Activated T-helper 1 cell treated with anti-CD3 and anti-CD28 coated beads, Interleukin-2, amount 50 U/mL, for 16 hours (primary cell): ENCODE results near the gene TRAPPC8.
A peak's percentile ranks its signal among the peaks of the same experiment; 100 is the strongest.
"Not testable (repeated sequence)": the region's sequence is repeated elsewhere in the genome, so short reads cannot be mapped to it uniquely, and the experiment has no call there.

Experiments
- DNase-seq, 2 donors: peaks; one replicate each; pipeline ENCODE4 v3.0.0-alpha.2; 2020; ENCODE audit warnings: low read depth in 1 of 2, low spot score in 1 of 2

TRAPPC8 gene

DNA sequence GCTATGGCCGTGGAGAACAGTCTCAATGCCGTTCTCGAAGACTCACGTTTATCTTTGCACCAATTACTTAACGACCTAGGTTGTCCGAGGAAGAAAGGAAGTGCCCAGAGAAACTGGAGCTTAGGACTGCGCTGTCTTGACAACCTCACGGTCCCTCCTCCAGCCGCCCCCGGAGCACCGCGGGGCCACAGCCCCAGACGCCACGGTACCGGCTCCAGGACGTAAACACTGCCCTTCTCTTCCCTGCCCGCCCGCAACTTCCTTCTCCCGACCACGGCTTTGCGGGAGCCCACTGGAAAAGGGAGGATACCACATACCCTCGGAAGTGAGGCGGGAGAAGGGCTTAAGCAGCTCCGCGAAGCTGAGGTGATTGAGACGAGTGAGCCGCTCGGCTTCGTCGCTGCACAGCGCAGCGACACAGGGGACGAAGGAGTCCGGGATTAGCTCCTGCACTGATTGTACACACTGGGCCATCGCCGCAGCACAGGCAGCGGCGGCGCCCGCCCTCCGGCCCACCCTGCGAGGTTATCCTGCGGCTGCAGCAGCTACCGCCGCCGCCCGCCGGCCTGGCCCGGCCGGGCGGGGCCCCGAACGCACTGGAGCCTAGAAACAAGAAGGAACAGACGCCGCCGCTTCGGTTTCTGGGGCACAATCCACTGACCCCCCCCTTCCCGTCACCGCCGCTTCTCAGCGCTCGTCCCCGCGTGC, 483 bp downstream of the TRAPPC8 start:
- DNase-seq = peak in 1 of 2 donors; percentile 13

GRCh38 chr18:31941010-31941809, 1.7 kb downstream of the TRAPPC8 start:
- no peak for DNase-seq

DNA sequence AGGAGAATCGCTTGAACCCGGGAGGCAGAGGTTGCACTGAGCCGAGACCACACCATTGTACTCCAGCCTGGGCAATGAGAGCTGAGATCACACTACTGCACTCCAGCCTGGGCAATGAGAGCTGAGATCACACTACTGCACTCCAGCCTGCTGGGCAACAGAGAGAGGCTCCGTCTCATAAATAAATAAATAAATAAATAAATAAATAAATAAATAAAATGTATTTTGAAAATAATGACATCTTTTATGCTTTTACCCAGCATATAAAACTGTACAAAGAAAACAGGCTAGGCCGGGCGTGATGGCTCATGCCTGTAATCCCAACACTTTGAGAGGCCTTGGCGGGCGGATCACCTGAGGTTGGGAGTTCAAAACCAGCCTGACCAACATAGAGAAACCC, 8.2 kb downstream of the TRAPPC8 start:
- DNase-seq = not testable (repeated sequence)

GRCh38 chr18:31931886-31932240, 11.1 kb downstream of the TRAPPC8 start:
- DNase-seq = no peak

DNA sequence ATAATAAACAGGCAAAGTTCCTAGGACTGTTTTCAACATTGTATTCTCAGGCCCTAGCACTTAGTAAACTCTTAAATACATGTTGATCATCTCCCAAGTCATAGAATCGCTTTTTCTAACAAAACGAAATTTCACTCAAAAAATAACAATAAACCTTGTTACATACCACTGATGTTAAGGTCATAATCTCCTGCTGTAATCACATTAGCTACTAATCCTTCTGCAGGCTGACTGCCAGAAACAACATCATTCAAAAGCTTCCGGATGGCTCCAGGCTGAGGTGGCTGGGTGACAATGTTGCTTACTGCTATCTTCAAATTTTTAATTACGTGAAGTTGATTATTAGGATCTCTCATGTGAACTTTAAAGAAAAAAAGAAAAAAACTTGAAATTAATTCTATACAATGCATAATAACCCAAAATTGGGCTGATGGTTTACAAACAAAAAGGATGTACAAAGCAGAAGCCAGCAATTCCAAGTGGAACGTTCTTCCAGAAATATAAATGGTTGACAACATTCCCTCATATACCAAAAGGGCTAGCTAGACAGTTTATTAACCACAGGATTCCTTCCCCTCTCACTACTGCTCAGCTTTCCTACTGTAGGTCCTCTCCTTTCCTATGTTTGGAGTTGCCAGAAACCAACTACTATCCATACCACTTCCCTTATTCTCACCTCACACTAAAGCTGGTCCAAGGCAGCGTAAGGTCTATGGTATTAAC, 11.6 kb downstream of the TRAPPC8 start:
- no peak for DNase-seq

DNA sequence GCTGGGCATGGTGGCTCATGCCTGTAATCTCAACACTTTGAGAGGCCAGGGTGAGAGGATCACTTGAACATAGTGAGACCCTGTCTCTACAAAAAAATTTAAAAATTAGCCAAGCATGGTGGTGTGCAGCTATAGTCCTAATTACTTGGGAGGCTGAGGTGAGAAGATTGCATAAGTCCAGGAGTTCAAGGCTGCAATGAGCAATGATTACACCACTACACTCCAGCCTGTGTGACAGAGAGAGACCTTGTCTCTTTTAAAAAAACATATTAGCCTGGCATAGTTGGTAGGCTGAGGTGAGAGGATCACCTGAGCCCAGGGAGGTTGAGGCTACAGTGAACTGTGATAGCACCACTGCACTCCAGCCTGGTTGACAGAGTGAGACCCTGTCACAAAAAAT, 13.7 kb downstream of the TRAPPC8 start:
- no peak for DNase-seq

- not testable (repeated sequence) for DNase-seq
These were observed 15.9 kb downstream of the TRAPPC8 start for GRCh38 chr18:31926988-31927387.

GRCh38 chr18:31920277-31920676, 22.7 kb downstream of the TRAPPC8 start:
- no peak for DNase-seq

GRCh38 chr18:31919366-31919765, 23.6 kb downstream of the TRAPPC8 start:
- DNase-seq = not testable (repeated sequence)

- no peak for DNase-seq
These were observed 24.2 kb downstream of the TRAPPC8 start for GRCh38 chr18:31918733-31919132.

DNA sequence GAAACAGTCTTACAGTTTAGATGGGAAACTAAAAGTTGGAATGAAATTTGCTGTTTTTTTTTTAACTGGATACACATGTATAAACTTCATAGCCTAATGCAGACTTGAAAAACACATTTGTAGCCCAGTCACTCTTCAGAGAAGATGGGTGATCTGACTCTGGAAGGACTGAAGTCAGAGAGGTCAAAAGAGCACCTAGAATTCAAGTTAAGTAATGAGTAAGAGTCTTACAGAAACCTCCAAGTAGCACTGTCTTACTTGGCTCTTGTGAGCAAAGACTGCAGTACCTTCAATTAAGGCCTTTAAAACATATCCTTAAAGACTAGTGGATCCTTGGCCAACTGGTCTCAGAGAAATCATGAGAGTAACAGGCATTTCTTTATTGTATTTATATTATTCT, 41.9 kb downstream of the TRAPPC8 start:
- no peak for DNase-seq

- DNase-seq = not testable (repeated sequence)
These were observed 43.2 kb downstream of the TRAPPC8 start for GRCh38 chr18:31899771-31900170.

GRCh38 chr18:31892936-31893335, 50.0 kb downstream of the TRAPPC8 start:
- no peak for DNase-seq

DNA sequence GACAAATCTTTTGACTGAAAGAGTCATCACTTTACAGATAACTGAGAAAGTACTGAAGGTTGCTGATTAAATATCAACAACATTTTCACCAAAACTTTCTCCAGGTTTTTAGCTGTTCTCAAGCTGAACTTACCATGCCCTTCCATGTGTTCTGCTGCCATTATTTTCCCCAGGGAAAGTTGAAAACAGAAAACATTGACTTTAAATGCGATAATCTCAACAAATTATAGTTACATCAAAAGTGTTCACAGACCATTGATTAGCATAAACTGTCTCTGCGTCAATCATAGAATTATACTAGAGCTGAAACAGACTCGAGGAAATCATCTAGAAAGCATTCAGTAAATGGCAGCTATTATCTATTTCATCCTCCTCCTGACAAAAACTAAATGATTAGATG, 51.4 kb downstream of the TRAPPC8 start:
- DNase-seq = no peak

DNA sequence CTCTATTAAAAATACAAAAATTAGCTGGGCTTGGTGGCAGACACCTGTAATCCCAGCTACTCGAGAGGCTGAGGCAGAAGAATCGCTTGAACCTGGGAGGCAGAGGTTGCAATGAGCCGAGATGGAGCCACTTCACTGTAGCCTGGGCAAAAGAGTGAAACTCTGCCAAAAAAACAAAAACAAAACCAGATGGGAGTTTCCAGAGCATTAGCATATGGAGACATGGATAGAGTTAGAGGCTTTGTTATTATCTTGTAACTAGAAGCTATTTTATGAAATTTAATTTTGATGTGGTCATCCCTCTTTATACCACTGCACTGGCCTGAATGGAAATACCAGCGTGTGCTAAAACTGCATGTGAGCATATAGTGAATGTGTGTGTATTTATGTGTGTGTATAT, 58.9 kb downstream of the TRAPPC8 start:
- no peak for DNase-seq

DNA sequence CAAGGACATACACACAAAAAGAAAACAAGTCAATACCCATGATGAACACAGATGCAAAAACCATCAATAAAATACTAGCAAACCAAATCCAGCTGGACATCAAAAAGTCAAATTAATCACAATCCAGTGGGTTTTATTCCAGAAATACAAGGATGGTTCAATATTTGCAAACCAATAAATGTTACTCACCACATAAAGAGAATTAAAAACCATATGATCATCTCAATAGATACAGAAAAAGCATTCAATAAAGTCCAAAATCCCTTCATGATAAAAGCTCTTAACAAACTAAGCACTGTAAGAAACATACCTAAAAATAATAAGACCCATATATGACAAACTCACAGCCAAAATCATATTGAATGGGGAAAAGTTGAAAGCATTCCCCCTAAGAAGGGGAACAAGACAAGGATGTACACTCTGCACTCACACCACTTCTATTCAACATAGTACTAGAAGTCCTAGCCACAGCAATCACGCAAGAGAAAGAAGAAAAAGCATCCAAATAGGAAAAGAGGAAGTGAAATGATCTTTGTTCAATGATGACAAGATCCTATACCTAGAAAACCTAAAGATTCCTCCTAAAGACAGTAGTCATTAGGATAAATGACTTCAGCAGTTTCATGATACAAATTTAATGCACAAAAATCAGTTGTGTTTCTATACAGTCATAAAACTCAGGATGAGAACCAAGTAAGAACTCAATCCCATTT, 62.6 kb downstream of the TRAPPC8 start:
- DNase-seq = no peak

- no peak for DNase-seq
These were observed 64.6 kb downstream of the TRAPPC8 start for GRCh38 chr18:31878358-31878757.

DNA sequence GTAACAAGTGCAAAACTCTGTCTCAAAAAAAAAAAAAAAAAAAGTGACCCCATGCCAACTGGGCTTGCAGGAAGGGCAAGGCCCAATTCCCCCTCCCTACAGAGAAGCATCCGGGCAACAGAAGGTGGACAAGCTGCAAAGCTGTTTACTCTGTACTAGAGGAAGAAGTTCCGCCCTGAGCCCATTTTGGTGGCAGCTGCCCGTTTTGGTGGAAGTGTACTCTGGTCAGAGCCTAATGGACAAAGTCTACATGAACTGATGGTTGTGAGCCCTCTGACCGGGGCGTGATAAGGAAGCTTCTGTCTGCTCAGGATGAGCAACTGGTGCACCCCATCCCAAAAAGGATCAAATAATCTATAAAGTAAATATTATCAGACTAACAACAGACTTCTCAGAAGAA, 65.0 kb downstream of the TRAPPC8 start:
- no peak for DNase-seq

GRCh38 chr18:31876707-31877106, 66.2 kb downstream of the TRAPPC8 start:
- DNase-seq = no peak

DNA sequence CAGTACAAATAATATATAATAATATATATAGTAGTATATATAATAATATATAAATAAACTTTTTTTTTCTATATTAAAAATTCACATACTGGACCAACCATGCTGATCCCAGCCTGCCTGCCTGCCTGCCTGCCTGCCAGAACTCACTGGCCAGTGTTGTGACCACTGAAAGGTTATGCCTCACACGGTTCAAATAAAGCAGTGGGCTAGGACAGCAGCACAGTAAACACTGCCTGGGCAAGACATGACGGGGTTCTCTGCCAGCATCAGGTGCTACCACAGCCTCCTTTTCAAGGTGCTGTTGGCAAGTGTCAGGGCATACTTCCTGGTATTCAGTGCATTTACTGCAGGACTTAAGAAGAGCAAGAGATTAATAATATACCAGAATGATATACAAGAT, 67.6 kb downstream of the TRAPPC8 start:
- no peak for DNase-seq

DNA sequence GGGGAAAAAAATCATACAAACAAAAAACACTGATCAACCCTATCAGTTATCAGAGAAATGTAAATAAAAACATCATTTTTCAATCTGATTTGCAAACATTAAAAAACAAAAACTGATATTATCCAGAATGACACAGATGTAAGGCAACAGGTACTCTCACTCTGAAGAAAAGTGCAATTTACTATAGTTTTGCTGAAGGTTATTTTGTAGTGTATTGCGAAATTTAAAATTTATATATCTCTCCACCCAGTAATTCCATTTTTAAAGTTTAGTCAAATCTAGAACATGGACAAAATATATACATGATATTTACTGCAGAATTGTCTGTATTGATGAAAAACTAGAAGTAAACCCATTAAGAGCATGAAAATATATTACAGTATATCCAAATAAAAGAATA, 79.8 kb downstream of the TRAPPC8 start:
- no peak for DNase-seq
